H1 (cell line): ENCODE measurements around the gene CHST3. TPM values are rescaled to one million over a fixed set of nuclear protein-coding genes. Genes with fewer than 3 reads are reported as not detected.

Experiments
- CTCF ChIA-PET: fragments of 300-600 bp; sonication (Branson Sonifier 250); formaldehyde crosslinking; loops from one replicate; lab custom pipeline; 2021; ENCODE audit not compliant: partially characterized antibody; lab: Charles Lee
- POLR2A ChIA-PET: fragments of 300-600 bp; sonication (Branson Sonifier 250); formaldehyde crosslinking; loops from one replicate; lab custom pipeline; 2021; ENCODE audit warnings: inconsistent platforms; ENCODE audit not compliant: partially characterized antibody; lab: Charles Lee
- DNase-seq, 2 experiments: peaks; one replicate each; pipeline versions ENCODE4 v3.0.0 to v3.0.0-alpha.2; 2010 to 2022; ENCODE audit warnings: low spot score in 2 of 2, low read depth in 1 of 2, mixed read lengths in 1 of 2
- FAIRE-seq: peaks from 2 replicates; lab custom pipeline; 2011; peaks lifted over from hg19 to GRCh38; lab: Jason Lieb, UNC
- H2AFZ ChIP-seq: 2 replicates; pipeline ENCODE4 v1.8.1; 2012; ENCODE audit warnings: low read length, inconsistent platforms
- H2AK5ac ChIP-seq: 2 replicates; pipeline ENCODE4 v1.6.1; 2013; ENCODE audit warnings: low read depth, low read length
- H2BK120ac ChIP-seq: replicated peaks from 2 replicates; pipeline ENCODE3; 2013; ENCODE audit warnings: low read depth, low read length, inconsistent platforms
- H2BK12ac ChIP-seq: 2 replicates; pipeline ENCODE4 v1.6.1; 2013; ENCODE audit warnings: low read depth, low read length
- H2BK15ac ChIP-seq: 2 replicates; pipeline ENCODE4 v1.6.1; 2013; ENCODE audit warnings: low read length
- H2BK20ac ChIP-seq: 2 replicates; pipeline ENCODE4 v1.6.1; 2013; ENCODE audit warnings: low read length
- H2BK5ac ChIP-seq: 2 replicates; pipeline ENCODE4 v1.6.1; 2013; ENCODE audit warnings: low read depth, low read length
- H3K14ac ChIP-seq: 2 replicates; pipeline ENCODE4 v1.6.1; 2013; ENCODE audit warnings: inconsistent platforms; ENCODE audit not compliant: insufficient read length
- H3K18ac ChIP-seq: 2 replicates; pipeline ENCODE4 v1.6.1; 2013; ENCODE audit warnings: low read length; ENCODE audit errors: extremely low read depth
- H3K23ac ChIP-seq: 2 replicates; pipeline ENCODE4 v1.6.1; 2013; ENCODE audit warnings: inconsistent platforms; ENCODE audit not compliant: insufficient read length
- H3K23me2 ChIP-seq: 2 replicates; pipeline ENCODE4 v1.6.1; 2013; ENCODE audit warnings: low read depth, low read length
- H3K27ac ChIP-seq: 2 replicates; pipeline ENCODE4 v1.6.1; 2011; ENCODE audit warnings: low read depth, low read length, inconsistent platforms
- H3K27me3 ChIP-seq, 4 experiments: replicated peaks in 1 of 4; 1 replicate in 1 of 4; 2 replicates in 3 of 4; pipeline versions ENCODE4 v1.6.1 to v1.8.1; 2011 to 2013; ENCODE audit warnings: low read length in 3 of 4, mild to moderate bottlenecking in 3 of 4, inconsistent platforms in 2 of 4, mixed read lengths in 2 of 4, moderate library complexity in 1 of 4; ENCODE audit not compliant: control insufficient read depth in 3 of 4, insufficient read depth in 3 of 4; ENCODE audit errors: extremely low read depth in 1 of 4
- H3K36me3 ChIP-seq, 4 experiments: 2 replicates each; pipeline versions ENCODE4 v1.6.1 to v1.8.1; 2011 to 2013; ENCODE audit warnings: mild to moderate bottlenecking in 4 of 4, low read length in 3 of 4, moderate library complexity in 2 of 4, control low read depth in 1 of 4, inconsistent platforms in 1 of 4; ENCODE audit not compliant: insufficient read depth in 4 of 4, control insufficient read depth in 2 of 4
- H3K4ac ChIP-seq: replicated peaks from 2 replicates; pipeline ENCODE3; 2013; ENCODE audit warnings: low read length, low read depth, mixed read lengths, inconsistent platforms; ENCODE audit not compliant: insufficient read length
- H3K4me1 ChIP-seq, 4 experiments: replicated peaks in 1 of 4; 1 replicate in 1 of 4; 2 replicates in 3 of 4; pipeline versions ENCODE4 v1.6.1 to v1.8.1; 2011 to 2013; ENCODE audit warnings: low read length in 3 of 4, inconsistent platforms in 2 of 4, mixed read lengths in 1 of 4; ENCODE audit not compliant: insufficient read depth in 4 of 4, control insufficient read depth in 3 of 4
- H3K4me2 ChIP-seq, 2 experiments: 2 replicates each; pipeline versions ENCODE4 v1.6.1 to v1.8.1; 2011 to 2013; ENCODE audit warnings: low read depth in 2 of 2, low read length in 2 of 2, control low read depth in 1 of 2, inconsistent platforms in 1 of 2, mild to moderate bottlenecking in 1 of 2; ENCODE audit not compliant: insufficient read depth in 1 of 2
- H3K4me3 ChIP-seq, 4 experiments: fragments of 200-600, 300-600 bp in 1 of 4; sonication (generic), shearing (Covaris generic), sonication (Bioruptor Twin) in 1 of 4; 2 replicates each; pipeline versions ENCODE4 v1.5.1 to v1.8.1; 2011 to 2016; ENCODE audit warnings: low read length in 4 of 4, low read depth in 3 of 4, control low read depth in 2 of 4, inconsistent platforms in 2 of 4, mild to moderate bottlenecking in 2 of 4, mixed read lengths in 1 of 4, moderate library complexity in 1 of 4; ENCODE audit not compliant: insufficient read depth in 2 of 4; ENCODE audit errors: extremely low read depth in 1 of 4
- H3K56ac ChIP-seq: replicated peaks from 2 replicates; pipeline ENCODE3; 2013; ENCODE audit warnings: low read depth, mild to moderate bottlenecking, mixed read lengths, low read length, inconsistent platforms; ENCODE audit not compliant: insufficient read length
- H3K79me1 ChIP-seq: 2 replicates; pipeline ENCODE4 v1.6.1; 2013; ENCODE audit warnings: low read depth, low read length, control low read depth
- H3K79me2 ChIP-seq, 2 experiments: 2 replicates each; pipeline versions ENCODE4 v1.6.1 to v1.8.1; 2012 to 2013; ENCODE audit warnings: low read length in 2 of 2, mild to moderate bottlenecking in 2 of 2, inconsistent platforms in 1 of 2; ENCODE audit not compliant: insufficient read depth in 2 of 2, control insufficient read depth in 1 of 2
- H3K9ac ChIP-seq, 4 experiments: replicated peaks in 1 of 4; 1 replicate in 1 of 4; 2 replicates in 3 of 4; pipeline versions ENCODE4 v1.6.1 to v1.8.1; 2011 to 2013; ENCODE audit warnings: low read depth in 3 of 4, low read length in 3 of 4, control low read depth in 2 of 4, mild to moderate bottlenecking in 2 of 4, moderate library complexity in 2 of 4, inconsistent platforms in 1 of 4; ENCODE audit errors: extremely low read depth in 1 of 4
- H3K9me3 ChIP-seq, 2 experiments: 2 replicates each; pipeline versions ENCODE4 v1.6.1 to v1.8.1; 2012 to 2013; ENCODE audit warnings: mild to moderate bottlenecking in 2 of 2, moderate library complexity in 2 of 2, control low read depth in 1 of 2, inconsistent platforms in 1 of 2, low read depth in 1 of 2, low read length in 1 of 2, mixed read lengths in 1 of 2; ENCODE audit not compliant: insufficient read depth in 2 of 2
- H4K20me1 ChIP-seq, 2 experiments: replicated peaks in 1 of 2; 2 replicates each; pipeline versions ENCODE3 to v1.8.1; 2011 to 2013; ENCODE audit warnings: inconsistent platforms in 2 of 2, low read length in 2 of 2, mild to moderate bottlenecking in 1 of 2; ENCODE audit not compliant: insufficient read depth in 2 of 2, control insufficient read depth in 1 of 2
- H4K5ac ChIP-seq: 2 replicates; pipeline ENCODE4 v1.6.1; 2013; ENCODE audit warnings: low read length, low read depth, mixed read lengths, inconsistent platforms; ENCODE audit not compliant: insufficient read length
- H4K8ac ChIP-seq: 2 replicates; pipeline ENCODE4 v1.8.0; 2013; ENCODE audit warnings: mild to moderate bottlenecking, moderate library complexity, low read length, inconsistent platforms; ENCODE audit not compliant: insufficient read depth; ENCODE audit errors: extremely low read depth
- H4K91ac ChIP-seq: replicated peaks from 2 replicates; pipeline ENCODE3; 2013; ENCODE audit warnings: low read length, mixed read lengths, inconsistent platforms; ENCODE audit not compliant: insufficient read length
- ASH2L ChIP-seq: fragments of 200-600, 300-600 bp; sonication (generic); IDR thresholded peaks from one replicate; pipeline ENCODE4 v1.7.1; 2017; ENCODE audit warnings: low read length
- CBX5 ChIP-seq: fragments of 300-800, 300-1000 bp; sonication (generic); IDR thresholded peaks from 2 replicates; pipeline ENCODE4 v1.7.1; 2016; ENCODE audit warnings: antibody characterized with exemption, low read length, low read depth
- CBX8 ChIP-seq: fragments of 300-800, 300-1000 bp; sonication (generic); IDR thresholded peaks from 2 replicates; pipeline ENCODE4 v1.7.1; 2016; ENCODE audit warnings: low read depth, low read length, borderline replicate concordance
- CEBPB ChIP-seq: IDR thresholded peaks from 2 replicates; pipeline ENCODE4 v1.6.1; 2012; ENCODE audit warnings: low read depth, low read length
- CTBP2 ChIP-seq: IDR thresholded peaks from 2 replicates; pipeline ENCODE4 v1.7.0; 2011; ENCODE audit warnings: borderline replicate concordance, mild to moderate bottlenecking, moderate library complexity, mixed read lengths, low read length; ENCODE audit not compliant: insufficient read depth, insufficient read length
- HDAC2 ChIP-seq, 2 experiments: fragments of 300-600 bp in 1 of 2; sonication (generic) in 1 of 2; IDR thresholded peaks; 2 replicates each; pipeline ENCODE4 v1.6.1; 2011 to 2012; ENCODE audit warnings: low read depth in 2 of 2, low read length in 2 of 2, mild to moderate bottlenecking in 2 of 2, moderate library complexity in 2 of 2, borderline replicate concordance in 1 of 2, inconsistent platforms in 1 of 2
- KDM1A ChIP-seq: fragments of 200-600, 300-600 bp; sonication (generic); IDR thresholded peaks from 2 replicates; pipeline ENCODE4 v1.7.1; 2016; ENCODE audit warnings: mild to moderate bottlenecking, low read length, borderline replicate concordance
- KDM5A ChIP-seq: fragments of 200-600 bp; IDR thresholded peaks from 2 replicates; pipeline ENCODE4 v1.7.1; 2012; ENCODE audit warnings: mild to moderate bottlenecking, low read length, inconsistent platforms, mixed read lengths
- NRF1 ChIP-seq: IDR thresholded peaks from 2 replicates; pipeline ENCODE4 v1.6.1; 2011; ENCODE audit warnings: mild to moderate bottlenecking, low read depth, low read length, improper control_type of control experiment
- POLR2A ChIP-seq, 2 experiments: IDR thresholded peaks; 1 replicate in 1 of 2; 2 replicates in 1 of 2; pipeline ENCODE4 v1.6.1; 2011; ENCODE audit warnings: low read depth in 2 of 2, low read length in 2 of 2, mild to moderate bottlenecking in 2 of 2; ENCODE audit errors: control extremely low read depth in 1 of 2
- POU5F1 ChIP-seq: IDR thresholded peaks from 2 replicates; pipeline ENCODE4 v1.6.1; 2011; ENCODE audit warnings: low read depth, mild to moderate bottlenecking, low read length, moderate library complexity
- RBBP5 ChIP-seq: IDR thresholded peaks from 2 replicates; pipeline ENCODE4 v1.7.1; 2012; ENCODE audit warnings: low read depth, mild to moderate bottlenecking, inconsistent platforms, low read length, moderate library complexity, borderline replicate concordance
- SIX5 ChIP-seq: IDR thresholded peaks from 2 replicates; pipeline ENCODE4 v1.6.1; 2011; ENCODE audit warnings: mild to moderate bottlenecking, low read depth, low read length
- SP1 ChIP-seq: IDR thresholded peaks from 2 replicates; pipeline ENCODE4 v1.6.1; 2011; ENCODE audit warnings: low read depth, low read length
- TAF7 ChIP-seq: optimal IDR thresholded peaks from 2 replicates; pipeline ENCODE3; 2011; ENCODE audit warnings: low read depth, mild to moderate bottlenecking, inconsistent platforms, low read length, moderate library complexity, borderline replicate concordance
- WGBS, 2 experiments: shearing (Covaris generic) in 1 of 2; methylation state at CpG; one replicate each; pipeline versions ENCODE4 v1.1.6 to v1.1.7; 2013 to 2015; ENCODE audit warnings: low lambda C conversion rate in 2 of 2, mixed read lengths in 2 of 2, inconsistent platforms in 1 of 2, low coverage in 1 of 2, missing lambda C conversion rate in 1 of 2; ENCODE audit not compliant: insufficient replicate concordance in 2 of 2, insufficient coverage in 1 of 2, insufficient read length in 1 of 2; ENCODE audit errors: extremely low coverage in 1 of 2, missing lambda C conversion rate in 1 of 2; 5-methylcytosine and 5-hydroxymethylcytosine counted together
- polyA plus RNA-seq, 7 experiments: library from polyadenylated mRNA; depleted of rRNA in 3 of 7; stranded (reverse) in 5 of 7; unstranded in 2 of 7; fragments of >200 nt in 5 of 7; fragments of 200-250 nt in 2 of 7; gene quantifications; 1 replicate in 5 of 7; 2 replicates in 1 of 7; 4 replicates in 1 of 7; pipeline versions ENCODE4 v1.2.1 to v1.2.3, GENCODE V29; 2011 to 2013; ENCODE audit warnings: missing spikeins in 2 of 7, mixed read lengths in 2 of 7
- total RNA-seq: library from RNA; stranded (reverse); fragmentation: NEBNext Ultra II Directional; extraction: Animal tissue kit (Norgen Biotek cat#: 25700); gene quantifications from 2 replicates; pipeline ENCODE4 v1.2.1, GENCODE V29; 2021

The CHST3 gene
- total and polyA plus RNA-seq, 2 of the 8 experiments (the other 6 are each of a cell fraction or from before 2014, with no cell fraction given): 2.0 to 5.8 TPM

- CTCF ChIA-PET: interaction anchor here (1.1 kb wide), 1 partner anchor 15 kb away, joined by 4 read pairs; no protein-coding TSS in a partner anchor
- 89% methylated on average over 4 of the region's 4 CpGs; no CpG with 5 or more reads in 1 of the 2 experiments for WGBS, 2 experiments
- no peak for TF ChIP-seq SIX5
- TF ChIP-seq CEBPB: no peak
- no peak for TF ChIP-seq POLR2A (IDR thresholded peaks at IDR 0.05; ENCODE audit: control extremely low read depth in 1 of 2, low read depth in 2 of 2, low read length in 2 of 2)
- no peak for TF ChIP-seq KDM1A
- no peak for TF ChIP-seq NRF1
- no peak for TF ChIP-seq ASH2L
- no peak for TF ChIP-seq CBX5
- TF ChIP-seq POU5F1: no peak
- TF ChIP-seq KDM5A: no peak
- TF ChIP-seq CTBP2: no peak
- no peak for TF ChIP-seq HDAC2 (IDR thresholded peaks at IDR 0.05; ENCODE audit: borderline replicate concordance in 1 of 2, low read depth in 2 of 2, low read length in 2 of 2)
- no peak for TF ChIP-seq TAF7
- TF ChIP-seq CBX8: no peak
- TF ChIP-seq SP1: no peak
- no peak for TF ChIP-seq RBBP5
Observed at GRCh38 chr10:71940752-71941151, 23.4 kb upstream of the CHST3 start.

More at GRCh38 chr10:71940752-71941151, 23.4 kb upstream of the CHST3 start:
- Histone ChIP-seq H3K4me2 (no peak overlapping the region), H3K14ac (no peak overlapping the region), H2AK5ac (no peak overlapping the region), H3K23ac (no peak overlapping the region), H4K20me1 (no peaks in the 10 kb centered on the region), H2BK12ac (no peak overlapping the region), H3K56ac (no peak overlapping the region), H3K4me1 (no peaks in the 10 kb centered on the region), H3K9ac (no peak overlapping the region), H3K4ac (no peak overlapping the region), H4K5ac (no peak overlapping the region), H3K18ac (no peak overlapping the region), H2AFZ (no peak overlapping the region), H3K23me2 (no peaks in the 10 kb centered on the region), H3K27me3 (no peaks in the 10 kb centered on the region), H4K91ac (no peak overlapping the region), H2BK120ac (no peak overlapping the region), H3K36me3 (no peaks in the 10 kb centered on the region), H3K9me3 (peaks cover 14 to 19% of the 10 kb centered on the region in 2 experiments), H2BK15ac (no peak overlapping the region), H3K4me3 (no peak overlapping the region), H3K27ac (no peak overlapping the region), H2BK5ac (no peak overlapping the region), H3K79me2 (no peaks in the 10 kb centered on the region), H4K8ac (no peak overlapping the region), H3K79me1 (no peaks in the 10 kb centered on the region), H2BK20ac (no peak overlapping the region)
- FAIRE-seq (no peak), DNase-seq (no peak)
- POLR2A ChIA-PET: no interaction called here
